ENCODE results near the gene MRPS22. TPM values are rescaled to one million over a fixed set of nuclear protein-coding genes. Genes with fewer than 3 reads are reported as not detected.

MRPS22 gene
- total and polyA plus RNA-seq, 2 of the 13 experiments (the other 11 are each of a cell fraction or from before 2014, with no cell fraction given), result 52.7 to 113 TPM

DNA sequence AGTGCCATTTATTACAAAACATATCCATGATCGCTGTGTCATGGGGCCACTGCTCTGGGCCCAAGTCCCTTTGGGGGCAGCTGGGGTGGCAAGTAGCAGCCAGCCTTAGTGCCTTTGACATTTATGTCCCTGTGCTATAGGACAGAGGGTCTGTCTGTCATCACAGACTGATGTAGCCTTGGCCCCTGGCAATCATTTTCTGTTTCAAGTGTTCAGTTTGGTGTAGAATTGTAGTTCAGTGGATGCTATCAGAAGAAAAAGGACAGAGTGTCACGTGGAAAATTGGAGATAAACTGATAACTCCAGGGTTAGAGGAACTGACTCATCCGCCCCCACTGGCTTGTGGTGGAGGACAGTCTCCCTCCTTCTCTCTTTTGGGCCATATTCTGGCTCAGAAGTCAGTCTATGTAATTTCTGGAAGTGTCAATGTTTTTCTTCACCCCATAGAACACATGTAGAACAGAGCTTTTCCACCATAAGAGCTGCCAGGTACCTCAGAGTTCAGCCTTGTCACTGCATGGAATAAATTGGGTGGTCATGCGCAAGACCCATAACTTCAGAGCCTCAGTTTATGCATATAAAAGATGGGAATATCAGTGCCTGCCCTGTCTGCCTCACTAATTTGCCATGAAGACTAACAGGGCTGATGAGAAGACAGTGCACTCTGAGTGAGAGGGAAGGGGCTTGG, 4.5 kb upstream of the MRPS22 start (continued):
- TF ChIP-seq, protein P1, sequence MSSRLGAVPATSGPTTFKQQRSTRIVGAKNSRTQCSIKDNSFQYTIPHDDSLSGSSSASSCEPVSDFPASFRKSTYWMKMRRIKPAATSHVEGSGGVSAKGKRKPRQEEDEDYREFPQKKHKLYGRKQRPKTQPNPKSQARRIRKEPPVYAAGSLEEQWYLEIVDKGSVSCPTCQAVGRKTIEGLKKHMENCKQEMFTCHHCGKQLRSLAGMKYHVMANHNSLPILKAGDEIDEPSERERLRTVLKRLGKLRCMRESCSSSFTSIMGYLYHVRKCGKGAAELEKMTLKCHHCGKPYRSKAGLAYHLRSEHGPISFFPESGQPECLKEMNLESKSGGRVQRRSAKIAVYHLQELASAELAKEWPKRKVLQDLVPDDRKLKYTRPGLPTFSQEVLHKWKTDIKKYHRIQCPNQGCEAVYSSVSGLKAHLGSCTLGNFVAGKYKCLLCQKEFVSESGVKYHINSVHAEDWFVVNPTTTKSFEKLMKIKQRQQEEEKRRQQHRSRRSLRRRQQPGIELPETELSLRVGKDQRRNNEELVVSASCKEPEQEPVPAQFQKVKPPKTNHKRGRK (CRISPR knock-in tag; IDR thresholded peaks at IDR 0.05), result no peak
- TF ChIP-seq NCOR1 (IDR thresholded peaks at IDR 0.05; ENCODE audit: borderline replicate concordance, low read length), result no peak

- intact Hi-C loops (cut with micrococcal nuclease; ENCODE audit: unreplicated experiment) (no loop called here), in situ Hi-C loops (cut with HindIII; ENCODE audit: extremely low pct_ligation_motif_present, low pct_unique_long_range_greater_than_20kb) (no loop called here)
- no TSS peak for BruUV-seq (replicated peaks)
- Histone ChIP-seq H3K9ac (ENCODE audit: insufficient read depth, low read depth, low read length) (no peak overlapping the region), H3K4me3 (replicated peaks in 1 of 3; ENCODE audit: insufficient read depth in 1 of 3, low read depth in 2 of 3, low read length in 3 of 3) (no peak overlapping the region), H3K79me2 (ENCODE audit: insufficient read depth, low read length) (peaks cover 18% of the 10 kb centered on the region), H3K9me3 (ENCODE audit: low read length) (no peaks in the 10 kb centered on the region), H2AFZ (ENCODE audit: low read length) (no peak overlapping the region), H3K27ac (ENCODE audit: extremely low read length, insufficient read depth, low read length) (no peak overlapping the region), H3K27me3 (ENCODE audit: control insufficient read depth in 1 of 2, insufficient read depth in 2 of 2, low read length in 2 of 2) (no peaks in the 10 kb centered on the region; a peak in 1 of 5 replicates), H3K36me3 (replicated peaks in 1 of 2; ENCODE audit: control insufficient read depth in 1 of 2, insufficient read depth in 2 of 2, low read length in 2 of 2) (no peaks in the 10 kb centered on the region), H4K20me1 (ENCODE audit: insufficient read depth, low read length) (no peaks in the 10 kb centered on the region), H3K4me2 (ENCODE audit: low read depth, low read length) (no peak overlapping the region), H3K4me1 (ENCODE audit: insufficient read depth, low read length) (peaks cover 17% of the 10 kb centered on the region)
- ChIA-PET CTCF (ENCODE audit: low intra/inter-chr PET ratio, low total read pairs) (no interaction called here), POLR2A (no interaction called here)
- no peak for ATAC-seq
- TF ChIP-seq SNRNP70 (IDR thresholded peaks at IDR 0.05; ENCODE audit: low read depth, low read length) (no peak), GMEB1 (CRISPR knock-in tag; IDR thresholded peaks at IDR 0.05; ENCODE audit: borderline replicate concordance) (no peak), HMGA1 (CRISPR knock-in tag; conservative IDR thresholded peaks at IDR 0.05) (no peak), ZBTB3 (CRISPR knock-in tag; IDR thresholded peaks at IDR 0.05; ENCODE audit: borderline replicate concordance, low read depth) (no peak)
- no peak for DNase-seq (ENCODE audit: low spot score)
- FAIRE-seq, result no peak
Observed at GRCh38 chr3:139340784-139341183, 3.0 kb upstream of the MRPS22 start.

Measured in HepG2 (cell line).